Epithelial cell of esophagus (primary cell): ENCODE measurements around the gene SPRR4.

Experiments
- DNase-seq: peaks from one replicate; pipeline ENCODE4 v3.0.0; 2010; ENCODE audit warnings: low read depth
- H3K4me3 ChIP-seq: 2 replicates; pipeline ENCODE4 v1.5.1; 2011; ENCODE audit warnings: mild to moderate bottlenecking, low read length, control low read depth
- CTCF ChIP-seq: IDR thresholded peaks from 2 replicates; pipeline ENCODE4 v1.5.1; 2011; ENCODE audit warnings: low read depth, mild to moderate bottlenecking, low read length, control low read depth, inconsistent platforms; ENCODE audit not compliant: insufficient read depth; ENCODE audit errors: missing control alignments

The SPRR4 gene

GRCh38 chr1:152941037-152941711 is 29.3 kb upstream of the SPRR4 start:
- TF ChIP-seq CTCF, result peak; percentile 41
- no peak overlapping the region for H3K4me3 ChIP-seq
- DNase-seq, result peak; percentile 97

- no peak for TF ChIP-seq CTCF
- H3K4me3 ChIP-seq, result no peak overlapping the region
- no peak for DNase-seq
Observed at GRCh38 chr1:152942161-152942560, 28.3 kb upstream of the SPRR4 start.

- H3K4me3 ChIP-seq, result no peak overlapping the region
Observed at GRCh38 chr1:152946248-152946647, 24.2 kb upstream of the SPRR4 start.

GRCh38 chr1:152946651-152947256 is 23.7 kb upstream of the SPRR4 start, which contains the start of gene SPRR5:
Gene SPRR5, plus strand, starts transcription at chr1:152947206. Its CDS starts 1,349 bp downstream, at chr1:152948555.
- TF ChIP-seq CTCF, result no peak
- no peak for DNase-seq
- H3K4me3 ChIP-seq, result no peak within 1 kb of the TSS

More at GRCh38 chr1:152946248-152946647, 24.2 kb upstream of the SPRR4 start:
- peak; percentile 82 for DNase-seq
- TF ChIP-seq CTCF, result no peak

GRCh38 chr1:152951711-152952110 is 18.7 kb upstream of the SPRR4 start:
- H3K4me3 ChIP-seq, result no peak overlapping the region
- no peak for TF ChIP-seq CTCF
- no peak for DNase-seq

- peak; percentile 97 for DNase-seq
- no peak for TF ChIP-seq CTCF
- peak overlapping the region; percentile 7 for H3K4me3 ChIP-seq
Observed at GRCh38 chr1:152953761-152954160, 16.7 kb upstream of the SPRR4 start.
